ENCODE measurements around the gene EHHADH.

EHHADH gene

DNA sequence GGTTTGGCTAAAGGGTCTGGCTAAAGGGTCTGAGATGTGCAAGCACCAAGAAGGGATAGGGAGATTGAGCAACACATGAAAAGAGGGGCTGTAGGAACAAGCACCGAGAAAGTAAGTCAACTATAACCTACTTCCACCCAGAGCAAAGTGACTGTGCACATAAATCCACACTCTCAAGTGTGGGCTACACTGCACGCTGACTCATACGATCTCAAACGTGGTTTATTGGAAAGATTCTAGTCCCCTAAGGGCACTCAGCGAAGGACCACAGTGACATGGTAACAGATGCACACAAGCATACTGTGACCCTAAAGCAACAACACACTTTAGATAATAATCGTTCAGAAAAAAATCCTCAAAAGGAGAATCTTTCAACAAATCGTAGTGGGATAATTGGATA, 48.0 kb downstream of the EHHADH start:
- in situ Hi-C loops (cut with HindIII; ENCODE audit: low pct_unique_long_range_greater_than_20kb, low sequenced_read_pairs), result no loop called here
- DNase-seq (ENCODE audit: low read depth in 1 of 2, low spot score in 1 of 2), result no peak
- no peak for TF ChIP-seq JUND (IDR thresholded peaks at IDR 0.05; ENCODE audit: low read depth)

DNA sequence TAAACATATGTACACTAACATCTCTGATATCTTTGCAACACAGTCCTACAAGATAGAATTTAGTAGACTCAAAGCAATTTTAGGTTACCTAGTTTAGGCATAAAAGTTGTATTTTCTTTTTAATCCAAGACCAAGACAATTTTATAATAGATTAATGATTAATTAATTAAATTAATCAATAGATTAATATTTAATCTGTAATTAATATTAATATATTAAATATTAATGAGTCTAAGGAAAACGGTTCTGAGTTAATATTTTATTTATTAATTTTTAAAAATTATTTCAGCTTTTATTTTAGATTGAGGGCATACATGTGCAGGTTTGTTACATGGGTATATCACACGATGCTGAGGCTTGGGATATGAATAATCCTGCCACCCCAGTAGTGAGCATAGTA, 49.0 kb downstream of the EHHADH start:
- TF ChIP-seq JUND (IDR thresholded peaks at IDR 0.05; ENCODE audit: low read depth), result no peak
- DNase-seq (ENCODE audit: low read depth in 1 of 2, low spot score in 1 of 2), result no peak
- in situ Hi-C loops (cut with HindIII; ENCODE audit: low pct_unique_long_range_greater_than_20kb, low sequenced_read_pairs), result no loop called here

DNA sequence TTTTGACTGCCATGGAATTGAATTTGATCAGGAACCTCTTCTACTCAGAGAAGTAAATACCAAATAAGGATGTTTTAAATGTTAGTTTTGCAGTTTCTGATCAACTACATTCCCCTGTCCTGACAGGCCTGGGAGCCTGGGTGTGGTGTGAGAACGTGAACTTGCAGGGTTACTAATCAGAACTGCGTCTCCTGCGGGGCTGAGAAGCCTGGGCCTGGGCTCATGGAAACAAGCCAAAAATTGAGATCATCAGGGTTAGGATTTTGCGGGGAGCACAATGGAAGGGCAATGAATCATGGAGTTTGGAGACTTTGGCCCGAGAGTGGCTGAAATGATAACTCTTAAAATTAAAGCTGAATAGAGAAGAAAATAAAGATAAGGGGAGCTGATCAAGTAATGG, 53.2 kb downstream of the EHHADH start:
- TF ChIP-seq JUND (IDR thresholded peaks at IDR 0.05; ENCODE audit: low read depth), result no peak
- in situ Hi-C loops (cut with HindIII; ENCODE audit: low pct_unique_long_range_greater_than_20kb, low sequenced_read_pairs), result no loop called here
- DNase-seq (ENCODE audit: low read depth in 1 of 2, low spot score in 1 of 2), result no peak

DNA sequence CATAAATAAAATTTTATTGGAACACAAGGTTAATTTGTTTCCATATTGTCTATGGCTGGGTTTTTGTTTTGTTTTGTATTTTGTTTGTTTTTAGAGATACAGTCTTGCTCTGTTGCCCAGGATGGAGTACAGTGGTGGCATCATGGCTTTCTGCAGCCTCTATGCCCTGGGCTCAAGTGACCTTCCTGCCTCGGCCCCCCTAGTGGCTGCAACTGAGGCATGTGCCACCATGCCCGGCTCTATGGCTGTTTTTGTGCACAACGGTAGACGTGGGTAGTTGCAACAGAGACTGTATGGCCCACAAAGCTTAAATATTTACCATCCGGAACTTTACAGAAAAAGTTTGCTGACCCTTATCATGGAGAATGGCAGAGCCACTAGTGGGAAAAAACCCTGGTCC, 54.2 kb downstream of the EHHADH start:
- DNase-seq (ENCODE audit: low read depth in 1 of 2, low spot score in 1 of 2), result no peak
- no peak for TF ChIP-seq JUND (IDR thresholded peaks at IDR 0.05; ENCODE audit: low read depth)
- in situ Hi-C loops (cut with HindIII; ENCODE audit: low pct_unique_long_range_greater_than_20kb, low sequenced_read_pairs), result no loop called here

DNA sequence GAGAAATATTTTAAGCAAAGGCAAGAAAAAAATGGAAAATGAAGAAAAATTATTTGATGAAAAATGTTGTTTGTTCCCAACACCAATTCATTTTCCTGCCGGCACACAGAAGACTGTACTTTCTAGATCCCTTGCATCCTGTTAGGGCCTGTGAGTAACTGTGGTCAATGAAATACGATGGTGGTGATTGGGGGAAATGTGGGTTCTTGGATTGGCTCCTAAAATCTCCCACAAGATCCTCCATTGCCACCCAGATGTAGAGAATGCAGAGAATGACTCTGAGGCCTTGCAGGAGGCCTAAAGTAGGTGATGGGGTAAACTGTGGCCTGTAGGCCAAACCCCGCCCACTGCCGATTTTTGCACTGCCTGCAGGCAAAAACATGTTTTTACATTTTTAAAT, 54.6 kb downstream of the EHHADH start:
- DNase-seq (ENCODE audit: low read depth in 1 of 2, low spot score in 1 of 2), result no peak
- TF ChIP-seq JUND (IDR thresholded peaks at IDR 0.05; ENCODE audit: low read depth), result no peak
- in situ Hi-C loops (cut with HindIII; ENCODE audit: low pct_unique_long_range_greater_than_20kb, low sequenced_read_pairs), result no loop called here

DNA sequence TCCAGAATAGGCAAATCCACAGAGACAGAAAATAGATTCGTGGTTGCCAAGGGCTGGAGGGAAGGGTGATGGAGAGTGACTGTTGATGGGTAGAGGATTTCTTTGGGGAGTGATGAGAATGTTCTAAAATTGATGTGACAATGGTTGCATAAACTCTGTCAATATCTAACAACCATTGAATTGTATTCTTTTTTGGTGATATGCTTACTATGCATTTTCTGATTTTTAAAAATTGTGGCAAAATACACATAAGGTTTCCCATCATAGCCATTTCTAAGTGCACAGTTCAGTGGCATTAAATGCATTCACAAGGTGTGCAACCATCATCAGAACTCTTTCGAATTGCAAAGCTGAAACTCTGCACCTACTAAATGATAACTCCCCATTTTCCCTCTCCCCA, 56.8 kb downstream of the EHHADH start:
- TF ChIP-seq JUND (IDR thresholded peaks at IDR 0.05; ENCODE audit: low read depth), result no peak
- DNase-seq (ENCODE audit: low read depth in 1 of 2, low spot score in 1 of 2), result no peak
- in situ Hi-C loops (cut with HindIII; ENCODE audit: low pct_unique_long_range_greater_than_20kb, low sequenced_read_pairs), result no loop called here

DNA sequence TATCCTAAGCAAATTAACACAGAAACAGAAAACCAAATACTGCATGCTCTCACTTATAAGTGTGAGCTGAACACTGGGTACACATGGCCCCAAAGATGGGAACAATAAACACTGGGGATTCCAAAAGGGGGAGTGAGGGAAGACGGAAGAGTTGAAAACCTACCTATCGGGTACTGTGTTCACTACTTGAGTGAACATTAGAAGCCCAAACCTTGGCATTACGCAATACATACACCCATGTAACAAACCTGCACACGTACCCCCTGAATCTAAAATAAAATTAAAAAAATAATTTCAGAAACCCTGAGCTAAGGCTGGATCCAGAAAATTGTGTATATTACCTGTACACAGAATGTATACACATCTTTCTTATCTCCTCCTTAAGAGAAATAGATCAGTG, 58.2 kb downstream of the EHHADH start:
- no peak for TF ChIP-seq JUND (IDR thresholded peaks at IDR 0.05; ENCODE audit: low read depth)
- in situ Hi-C loops (cut with HindIII; ENCODE audit: low pct_unique_long_range_greater_than_20kb, low sequenced_read_pairs), result no loop called here

DNA sequence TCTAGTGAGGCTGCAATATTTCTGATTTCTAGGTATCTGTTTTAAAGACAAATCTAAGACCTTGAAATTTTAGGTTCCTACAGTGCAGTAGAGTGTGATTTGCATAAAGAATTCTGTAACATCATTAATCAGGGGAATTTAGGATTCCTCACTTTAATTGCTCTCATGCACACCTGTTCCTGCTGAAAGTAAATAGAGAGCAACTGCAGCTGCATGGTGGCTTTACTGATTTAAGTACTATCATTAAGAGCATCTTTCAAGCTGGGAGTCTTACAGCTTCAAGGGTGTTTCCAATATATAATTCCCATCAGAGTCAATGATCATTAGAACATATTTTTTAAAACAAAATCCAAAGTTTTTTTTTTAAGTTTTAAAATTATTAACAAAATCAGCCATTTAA, 65.0 kb downstream of the EHHADH start:
- no peak for DNase-seq (ENCODE audit: low read depth in 1 of 2, low spot score in 1 of 2)
- in situ Hi-C loops (cut with HindIII; ENCODE audit: low pct_unique_long_range_greater_than_20kb, low sequenced_read_pairs), result no loop called here
- TF ChIP-seq JUND (IDR thresholded peaks at IDR 0.05; ENCODE audit: low read depth), result no peak

More for the DNA sequence above, 58.2 kb downstream of the EHHADH start:
- DNase-seq (ENCODE audit: low read depth in 1 of 2, low spot score in 1 of 2), result no peak

DNA sequence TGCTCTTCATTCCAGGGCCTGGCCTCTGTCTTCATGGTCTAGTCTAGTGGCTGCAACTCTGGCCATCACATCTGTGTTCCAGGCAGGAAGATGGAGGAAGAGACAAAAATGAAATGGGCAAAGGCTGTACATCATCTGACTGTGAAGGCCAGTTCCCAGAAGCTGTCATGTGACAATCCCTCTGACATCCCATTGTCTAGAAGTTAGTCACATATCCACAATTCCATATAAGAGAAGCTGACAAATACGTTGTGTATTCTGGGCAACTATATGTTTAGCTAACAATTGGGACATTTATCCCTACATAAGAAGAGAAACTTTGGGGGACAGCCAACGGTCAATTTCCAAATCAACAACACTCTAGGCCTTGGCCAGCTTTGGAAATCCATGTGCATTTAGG, 66.5 kb downstream of the EHHADH start:
- no peak for DNase-seq (ENCODE audit: low read depth in 1 of 2, low spot score in 1 of 2)
- no peak for TF ChIP-seq JUND (IDR thresholded peaks at IDR 0.05; ENCODE audit: low read depth)
- in situ Hi-C loops (cut with HindIII; ENCODE audit: low pct_unique_long_range_greater_than_20kb, low sequenced_read_pairs), result no loop called here

DNA sequence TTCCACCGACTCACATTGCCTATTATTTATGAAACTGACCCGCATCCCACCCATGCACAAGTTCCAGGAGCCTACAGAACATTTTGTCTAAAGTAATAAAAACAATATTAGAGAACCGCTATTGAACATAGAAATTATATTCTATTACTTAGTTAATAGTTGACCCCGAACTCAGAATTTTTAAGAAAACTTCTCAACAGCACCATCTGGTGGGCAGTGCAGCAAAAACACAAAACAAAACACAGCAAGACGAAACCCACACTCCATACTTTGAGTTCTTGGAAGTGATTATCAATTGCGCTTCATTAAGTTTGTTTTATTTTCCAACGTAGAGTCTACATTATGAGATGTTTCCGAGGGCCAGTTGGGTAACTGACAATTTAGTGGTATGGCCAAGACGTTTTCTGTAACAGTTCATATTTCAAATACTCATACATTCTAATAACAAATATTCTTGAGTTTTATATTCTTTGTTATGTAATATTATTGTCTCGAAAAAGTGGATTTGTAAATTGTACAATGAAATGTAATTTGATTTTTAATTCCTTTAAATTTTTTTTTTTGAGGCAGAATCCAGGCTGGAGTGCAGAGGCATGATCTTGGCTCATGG, 77.0 kb downstream of the EHHADH start:
- no peak for TF ChIP-seq JUND (IDR thresholded peaks at IDR 0.05; ENCODE audit: low read depth)
- in situ Hi-C loops (cut with HindIII; ENCODE audit: low pct_unique_long_range_greater_than_20kb, low sequenced_read_pairs), result no loop called here
- DNase-seq (ENCODE audit: low read depth in 1 of 2, low spot score in 1 of 2), result peak in 1 of 2 experiments; percentile 72

DNA sequence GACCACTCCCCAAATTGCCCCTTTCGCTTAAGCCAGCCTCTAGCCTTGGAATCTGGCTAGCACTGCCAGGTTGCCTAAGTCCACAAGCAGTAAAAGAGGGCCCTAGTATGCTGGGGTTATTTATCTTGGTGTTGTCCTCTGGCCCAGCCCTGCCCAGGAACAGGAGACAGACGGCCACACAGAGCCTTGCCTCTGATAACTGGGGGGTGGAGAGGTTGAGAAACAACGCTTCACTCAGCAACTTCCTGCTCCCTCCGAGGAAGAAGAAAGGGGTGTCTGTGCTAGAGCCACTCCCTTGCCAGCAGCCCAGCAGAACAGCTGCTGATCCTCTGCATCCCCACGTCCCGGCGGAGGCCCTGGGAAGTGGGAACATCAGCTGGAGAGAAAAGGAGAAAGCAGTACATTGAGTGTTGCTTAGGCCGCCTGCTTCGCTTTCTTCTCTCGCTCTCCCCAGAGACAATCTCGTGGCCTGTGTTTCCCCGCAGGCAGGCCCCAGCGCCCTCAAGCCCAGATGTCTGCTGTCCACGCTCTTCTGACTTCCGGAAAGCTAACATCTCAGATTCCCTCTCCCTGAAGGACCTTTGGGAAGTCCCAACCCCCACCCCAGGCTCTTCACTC, 78.4 kb downstream of the EHHADH start:
- no peak for DNase-seq (ENCODE audit: low read depth in 1 of 2, low spot score in 1 of 2)
- TF ChIP-seq JUND (IDR thresholded peaks at IDR 0.05; ENCODE audit: low read depth), result no peak
- in situ Hi-C loops (cut with HindIII; ENCODE audit: low pct_unique_long_range_greater_than_20kb, low sequenced_read_pairs), result no loop called here

DNA sequence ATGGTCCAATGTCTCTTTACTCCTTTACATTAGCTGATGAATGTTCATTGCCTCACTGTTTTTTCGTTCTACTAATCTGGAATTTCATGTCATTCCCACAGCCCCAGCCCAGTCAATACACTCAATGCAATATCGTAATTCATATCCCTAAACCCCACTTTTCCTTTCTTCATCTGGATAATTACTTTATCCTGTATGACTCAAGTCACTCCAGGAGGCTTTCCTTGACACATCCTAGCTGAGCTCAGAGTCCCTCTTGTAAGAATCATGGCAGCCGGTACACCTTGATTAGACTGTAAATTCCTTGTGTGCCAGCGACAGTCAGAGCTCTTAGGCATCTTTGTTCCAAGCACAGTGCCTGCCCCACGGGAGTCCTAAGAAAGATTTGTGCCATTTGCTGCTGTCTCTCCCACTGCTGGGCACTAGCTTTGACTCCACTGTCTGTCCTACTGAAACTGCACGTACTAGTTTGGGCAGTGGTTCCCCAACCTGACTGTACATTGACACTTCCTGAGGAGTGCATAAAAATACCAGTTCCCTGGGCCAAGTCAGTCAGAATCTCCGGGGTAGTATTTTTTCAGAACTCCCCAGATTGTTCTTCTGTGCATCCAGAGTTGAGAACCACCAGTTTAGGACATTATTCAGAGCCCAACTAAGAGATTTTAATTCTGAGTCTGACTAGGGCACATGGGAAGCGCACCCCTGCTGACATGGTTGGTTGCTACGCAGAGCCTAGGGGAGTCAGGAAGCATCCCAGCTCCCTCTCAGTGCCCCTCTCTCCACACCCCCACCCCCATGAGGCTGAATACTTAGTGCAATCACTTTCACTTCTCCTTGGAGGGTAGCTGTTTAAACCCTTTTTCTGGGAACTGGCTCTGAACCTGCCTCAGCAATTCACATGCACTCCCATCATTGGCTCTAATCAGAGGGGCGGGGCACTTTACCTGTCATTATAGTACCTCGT, 81.5 kb downstream of the EHHADH start:
- in situ Hi-C loops (cut with HindIII; ENCODE audit: low pct_unique_long_range_greater_than_20kb, low sequenced_read_pairs), result no loop called here
- no peak for TF ChIP-seq JUND (IDR thresholded peaks at IDR 0.05; ENCODE audit: low read depth)
- peak in 1 of 2 experiments; percentile 77 for DNase-seq (ENCODE audit: low read depth in 1 of 2, low spot score in 1 of 2)
